OCI-LY7 (cell line): Measurements from ENCODE around the gene ATP6V0A4. TPM values are rescaled to one million over a fixed set of nuclear protein-coding genes. Genes with fewer than 3 reads are reported as not detected.
"Not testable (repeated sequence)": the region's sequence is repeated elsewhere in the genome, so short reads cannot be mapped to it uniquely, and the experiment has no call there.

ENCODE experiments used
- BruUV-seq: library from RNA; stranded (reverse); fragments of 400-500 nt; replicated peaks from 2 replicates; lab custom pipeline; 2021; lab: Mats Ljungman, UMichigan
- CTCF ChIA-PET: fragments of 300-600 bp; sonication (Branson Sonifier 250); formaldehyde crosslinking; loops from one replicate; lab custom pipeline; 2022; ENCODE audit warnings: antibody characterized with exemption; ENCODE audit not compliant: unreplicated experiment; lab: Charles Lee
- POLR2A ChIA-PET: fragments of 300-600 bp; sonication (Branson Sonifier 250); formaldehyde crosslinking; loops from one replicate; lab custom pipeline; 2022; ENCODE audit warnings: antibody characterized with exemption; lab: Charles Lee
- DNase-seq: peaks from one replicate; pipeline ENCODE4 v3.0.0-alpha.2; 2015; ENCODE audit warnings: low spot score
- H2AFZ ChIP-seq: fragments of 200-600 bp; sonication (generic), shearing (Covaris generic); 2 replicates; pipeline ENCODE4 v1.6.1; 2014; ENCODE audit warnings: mild to moderate bottlenecking, antibody characterized with exemption, low read length, moderate library complexity
- H3K27ac ChIP-seq: fragments of 200-600 bp; sonication (generic); 2 replicates; pipeline ENCODE4 v1.5.1; 2014; ENCODE audit warnings: mixed run types, low read depth, mild to moderate bottlenecking, moderate library complexity, low read length, inconsistent platforms; ENCODE audit not compliant: poor library complexity, severe bottlenecking
- H3K36me3 ChIP-seq: fragments of 200-600 bp; sonication (generic); 2 replicates; pipeline ENCODE4 v1.6.1; 2014; ENCODE audit warnings: mild to moderate bottlenecking, antibody characterized with exemption, low read length, moderate library complexity, mixed read lengths; ENCODE audit not compliant: insufficient read depth
- H3K4me1 ChIP-seq: fragments of 200-600 bp; sonication (generic); 2 replicates; pipeline ENCODE4 v1.5.1; 2014; ENCODE audit warnings: mild to moderate bottlenecking, low read length; ENCODE audit not compliant: insufficient read depth, poor library complexity, severe bottlenecking
- H3K4me2 ChIP-seq: fragments of 200-600 bp; sonication (generic); 2 replicates; pipeline ENCODE4 v1.6.1; 2014; ENCODE audit warnings: mild to moderate bottlenecking, low read length
- H3K4me3 ChIP-seq: fragments of 200-600 bp; sonication (generic); 2 replicates; pipeline ENCODE4 v1.5.1; 2014; ENCODE audit warnings: mild to moderate bottlenecking, low read depth, low read length; ENCODE audit not compliant: poor library complexity, severe bottlenecking
- H3K79me2 ChIP-seq: fragments of 200-600 bp; sonication (generic); 2 replicates; pipeline ENCODE4 v1.6.1; 2016; ENCODE audit warnings: low read depth, mild to moderate bottlenecking, low read length, moderate library complexity, mixed read lengths; ENCODE audit not compliant: insufficient read depth
- H3K9me2 ChIP-seq: fragments of 200-600 bp; sonication (generic); 2 replicates; pipeline ENCODE4 v1.6.1; 2016; ENCODE audit warnings: mild to moderate bottlenecking, low read length, mixed read lengths; ENCODE audit not compliant: insufficient read depth
- H3K9me3 ChIP-seq: fragments of 200-600 bp; sonication (generic); 2 replicates; pipeline ENCODE4 v1.6.1; 2014; ENCODE audit warnings: mild to moderate bottlenecking, mixed run types, low read length, mixed read lengths
- H4K20me1 ChIP-seq: fragments of 200-600 bp; sonication (generic); 2 replicates; pipeline ENCODE4 v1.6.1; 2014; ENCODE audit warnings: mild to moderate bottlenecking, antibody characterized with exemption, low read length, moderate library complexity, mixed read lengths; ENCODE audit not compliant: insufficient read depth
- CTCF ChIP-seq: fragments of 200-600 bp; sonication (generic); conservative IDR thresholded peaks from 2 replicates; pipeline ENCODE4 v1.5.1; 2014; ENCODE audit warnings: mild to moderate bottlenecking, antibody characterized with exemption, low read length, moderate library complexity, mixed read lengths
- EZH2phosphoT487 ChIP-seq: fragments of 200-600 bp; sonication (generic); IDR thresholded peaks from 2 replicates; pipeline ENCODE4 v1.6.1; 2018; ENCODE audit warnings: low read depth, borderline replicate concordance, mild to moderate bottlenecking, mixed run types, antibody characterized with exemption, low read length, moderate library complexity, mixed read lengths
- intact Hi-C: fragments of 100-400 bp; cut with micrococcal nuclease; formaldehyde crosslinking; loops from one replicate; pipeline ENCODE4 v1.10.0; 2022; ENCODE audit not compliant: unreplicated experiment
- total RNA-seq, 2 experiments: library from RNA; depleted of rRNA in 1 of 2; stranded (reverse); fragments of >200 nt in 1 of 2; shearing (Covaris generic) in 1 of 2; gene quantifications; 2 replicates each; pipeline ENCODE4 v1.2.3, GENCODE V29; 2014 to 2022

ATP6V0A4 gene
- total RNA-seq, 2 experiments from 2014 or later = not detected

GRCh38 chr7:138735399-138735798 lies 62.6 kb downstream of the ATP6V0A4 start:
- no peak overlapping the region for H2AFZ ChIP-seq
- no peak for DNase-seq
- intact Hi-C loops = loop anchor here (5.0 kb wide), 2 partner anchors 132 to 728 kb away; no protein-coding TSS in a partner anchor
- CTCF ChIA-PET = no interaction called here
- no peak overlapping the region for H3K27ac ChIP-seq
- H3K4me1 ChIP-seq = no peaks in the 10 kb centered on the region
- H3K4me2 ChIP-seq = no peak overlapping the region
- H4K20me1 ChIP-seq = no peaks in the 10 kb centered on the region
- BruUV-seq = no TSS peak
- TF ChIP-seq CTCF = no peak
- no peak for TF ChIP-seq EZH2phosphoT487
- no peaks in the 10 kb centered on the region for H3K36me3 ChIP-seq
- H3K9me3 ChIP-seq = no peaks in the 10 kb centered on the region
- no peaks in the 10 kb centered on the region for H3K79me2 ChIP-seq
- no peak overlapping the region for H3K4me3 ChIP-seq
- no peaks in the 10 kb centered on the region for H3K9me2 ChIP-seq
- POLR2A ChIA-PET = no interaction called here

GRCh38 chr7:138731733-138732132 lies 66.3 kb downstream of the ATP6V0A4 start:
- H3K4me3 ChIP-seq, H3K36me3 ChIP-seq, POLR2A ChIA-PET, H3K79me2 ChIP-seq, H3K4me2 ChIP-seq, H4K20me1 ChIP-seq, H2AFZ ChIP-seq, DNase-seq, BruUV-seq, H3K27ac ChIP-seq, H3K9me2 ChIP-seq, H3K9me3 ChIP-seq, CTCF ChIA-PET, intact Hi-C loops, H3K4me1 ChIP-seq: not testable (repeated sequence)

- Histone ChIP-seq H3K9me3 (no peaks in the 10 kb centered on the region), H3K79me2 (no peaks in the 10 kb centered on the region), H3K4me3 (no peak overlapping the region), H4K20me1 (no peaks in the 10 kb centered on the region), H3K27ac (no peak overlapping the region), H3K4me2 (no peak overlapping the region), H3K9me2 (no peaks in the 10 kb centered on the region), H3K36me3 (no peaks in the 10 kb centered on the region), H2AFZ (no peak overlapping the region), H3K4me1 (no peaks in the 10 kb centered on the region)
- CTCF ChIA-PET = no interaction called here
- DNase-seq = no peak
- intact Hi-C loops = no loop called here
- POLR2A ChIA-PET = interaction anchor here (0.6 kb wide), 1 partner anchor 46 kb away, joined by 6 read pairs; no protein-coding TSS in a partner anchor
- BruUV-seq = no TSS peak
- no peak for TF ChIP-seq CTCF
These were observed 68.6 kb downstream of the ATP6V0A4 start for GRCh38 chr7:138729444-138729843.
